HG02943 (cell line): ENCODE data around the gene TPRN.

Source experiments
- ATAC-seq: cut with Tn5 transposase; IDR thresholded peaks from one replicate; pipeline ENCODE4 v1.9.1; 2021; ENCODE audit warnings: mild to moderate bottlenecking, low read depth, moderate library complexity; ENCODE audit not compliant: unreplicated experiment

Gene TPRN

DNA sequence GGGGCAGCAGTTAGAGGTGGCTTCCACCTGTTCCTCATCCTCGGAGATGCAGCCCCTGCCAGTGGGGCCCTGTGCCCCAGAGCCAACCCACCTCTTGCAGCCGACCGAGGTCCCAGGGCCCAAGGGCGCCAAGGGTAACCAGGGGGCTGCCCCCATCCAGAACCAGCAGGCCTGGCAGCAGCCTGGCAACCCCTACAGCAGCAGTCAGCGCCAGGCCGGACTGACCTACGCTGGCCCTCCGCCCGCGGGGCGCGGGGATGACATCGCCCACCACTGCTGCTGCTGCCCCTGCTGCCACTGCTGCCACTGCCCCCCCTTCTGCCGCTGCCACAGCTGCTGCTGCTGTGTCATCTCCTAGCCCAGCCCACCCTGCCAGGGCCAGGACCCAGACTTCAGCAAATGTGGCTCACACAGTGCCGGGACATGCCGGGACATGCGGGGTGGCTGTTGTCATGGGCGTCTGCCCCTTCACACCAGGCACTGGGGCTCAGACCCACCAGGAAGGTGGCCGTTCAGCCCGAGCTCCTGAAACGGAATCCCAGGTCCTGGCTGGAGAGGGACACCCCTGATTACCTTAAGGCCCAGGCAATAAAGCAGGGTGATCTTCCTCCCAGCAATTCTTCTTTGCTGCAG is 25.3 kb upstream of the TPRN start:
- no peak for ATAC-seq

DNA sequence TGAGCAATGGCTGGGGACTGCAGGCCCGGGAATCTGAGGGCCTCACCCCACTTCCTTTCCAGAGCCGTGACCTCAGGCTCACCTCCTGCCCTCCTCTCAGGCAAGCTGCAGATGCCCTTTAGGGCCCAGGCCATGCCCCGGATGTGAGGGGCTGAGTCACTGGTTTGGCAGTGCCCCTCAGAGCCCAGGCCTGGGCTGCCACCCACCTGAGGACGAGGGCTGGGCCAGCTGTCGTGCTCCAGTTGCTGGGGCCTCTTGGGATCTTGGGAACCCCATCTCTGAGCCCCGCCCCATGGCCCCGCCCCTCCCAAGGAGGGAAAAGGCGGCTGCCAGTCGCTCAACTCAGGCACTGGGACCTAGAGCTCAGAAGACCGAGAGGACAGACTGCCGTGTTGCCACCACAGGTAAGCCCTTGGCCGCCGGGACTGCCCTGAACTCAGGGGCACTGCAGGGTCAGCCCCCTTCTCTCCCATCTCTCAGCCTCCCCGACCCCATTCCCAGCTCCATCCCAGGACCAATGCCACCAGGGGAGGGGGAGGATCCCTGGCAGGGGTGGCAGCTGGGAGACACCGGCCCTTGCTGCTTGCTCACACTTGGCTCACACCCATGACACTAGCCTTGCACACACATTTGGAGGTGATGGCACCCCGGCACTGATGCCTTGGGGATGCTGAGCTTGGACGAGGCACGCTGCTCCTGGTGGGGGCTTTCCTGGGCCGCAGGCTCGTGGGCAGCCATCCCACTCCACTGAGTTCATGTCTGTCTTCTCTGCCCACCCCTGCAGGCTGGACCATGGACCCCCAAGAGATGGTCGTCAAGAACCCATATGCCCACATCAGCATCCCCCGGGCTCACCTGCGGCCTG is 24.5 kb upstream of the TPRN start, which contains the start of gene CYSRT1:
Gene CYSRT1 (plus strand): TSS at position 345 of the 865 bp plus-strand sequence. CDS start 448 bp downstream, at position 793.
- no peak for ATAC-seq

- ATAC-seq: peak; percentile 57
Observed at GRCh38 chr9:137223078-137223970, 22.8 kb upstream of the TPRN start.

- ATAC-seq: peak; percentile 2
Observed at GRCh38 chr9:137222190-137223077, 21.9 kb upstream of the TPRN start, which contains the start of gene RNF208. Gene RNF208 (minus strand): TSS chr9:137222240. CDS start chr9:137221212, 1,028 bp downstream.

DNA sequence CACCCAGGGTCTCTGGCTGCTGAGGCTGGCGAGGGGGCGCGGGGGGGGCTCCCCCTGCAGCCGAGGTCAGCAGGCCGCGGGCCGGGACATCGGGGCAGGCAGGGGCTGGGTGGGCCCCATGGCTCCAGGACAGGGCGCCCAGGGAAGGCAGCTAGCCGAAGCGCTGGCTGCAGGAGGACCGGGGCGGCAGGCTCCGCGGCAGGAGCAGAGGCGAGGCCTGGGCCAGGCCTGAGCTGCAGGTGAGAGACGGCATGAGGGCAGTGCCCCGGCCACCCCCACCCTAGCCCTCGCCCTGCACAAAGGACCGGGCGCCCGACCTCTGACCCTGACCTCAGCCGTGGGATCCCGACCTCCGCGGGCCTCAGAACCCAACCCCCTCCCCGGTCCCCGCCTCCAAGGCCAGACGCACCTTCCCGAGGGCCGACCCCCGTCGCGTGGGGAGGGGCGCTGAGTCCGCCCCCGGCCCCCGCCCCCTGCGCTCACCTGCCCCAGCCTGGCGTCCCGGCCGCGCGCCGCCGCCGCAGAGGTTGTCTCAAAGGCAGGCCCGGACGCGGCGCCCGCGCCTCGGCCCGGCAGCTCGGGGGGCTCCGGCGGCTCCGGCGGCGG is 21.1 kb upstream of the TPRN start:
- no peak for ATAC-seq

GRCh38 chr9:137221095-137221505 is 20.6 kb upstream of the TPRN start:
- no peak for ATAC-seq

- ATAC-seq: no peak
Observed at GRCh38 chr9:137220317-137221094, 20.0 kb upstream of the TPRN start.

- no peak for ATAC-seq
Observed at GRCh38 chr9:137219757-137220316, 19.3 kb upstream of the TPRN start.

DNA sequence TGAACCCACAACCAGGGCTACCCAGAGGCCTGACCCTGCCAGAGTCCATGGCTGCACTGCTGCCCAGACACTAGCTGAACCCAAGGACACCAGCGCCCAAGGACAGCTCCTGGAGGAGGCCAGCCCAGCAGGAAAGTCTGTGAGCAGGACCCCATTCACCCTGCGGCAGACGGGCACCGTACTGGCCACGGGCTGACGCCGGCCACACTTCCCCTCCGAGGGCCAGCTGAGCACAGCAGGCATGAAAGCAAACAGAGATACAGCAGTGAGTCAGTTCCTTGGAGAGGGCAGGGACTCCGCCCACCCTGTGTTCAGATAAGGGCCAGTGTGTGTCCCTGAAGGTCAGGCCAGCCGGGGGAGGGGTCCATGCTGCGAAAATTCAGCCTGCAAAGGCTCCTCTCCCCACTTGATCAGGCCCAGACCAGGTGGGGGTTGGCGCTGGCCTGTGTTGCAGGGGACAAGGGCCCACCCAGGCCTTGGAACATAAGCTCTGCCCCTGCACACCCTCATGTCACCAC is 18.3 kb upstream of the TPRN start:
- no peak for ATAC-seq

- no peak for ATAC-seq
Observed at GRCh38 chr9:137218212-137218753, 17.7 kb upstream of the TPRN start.

- ATAC-seq: no peak
Observed at GRCh38 chr9:137217276-137218211, 17.0 kb upstream of the TPRN start.

DNA sequence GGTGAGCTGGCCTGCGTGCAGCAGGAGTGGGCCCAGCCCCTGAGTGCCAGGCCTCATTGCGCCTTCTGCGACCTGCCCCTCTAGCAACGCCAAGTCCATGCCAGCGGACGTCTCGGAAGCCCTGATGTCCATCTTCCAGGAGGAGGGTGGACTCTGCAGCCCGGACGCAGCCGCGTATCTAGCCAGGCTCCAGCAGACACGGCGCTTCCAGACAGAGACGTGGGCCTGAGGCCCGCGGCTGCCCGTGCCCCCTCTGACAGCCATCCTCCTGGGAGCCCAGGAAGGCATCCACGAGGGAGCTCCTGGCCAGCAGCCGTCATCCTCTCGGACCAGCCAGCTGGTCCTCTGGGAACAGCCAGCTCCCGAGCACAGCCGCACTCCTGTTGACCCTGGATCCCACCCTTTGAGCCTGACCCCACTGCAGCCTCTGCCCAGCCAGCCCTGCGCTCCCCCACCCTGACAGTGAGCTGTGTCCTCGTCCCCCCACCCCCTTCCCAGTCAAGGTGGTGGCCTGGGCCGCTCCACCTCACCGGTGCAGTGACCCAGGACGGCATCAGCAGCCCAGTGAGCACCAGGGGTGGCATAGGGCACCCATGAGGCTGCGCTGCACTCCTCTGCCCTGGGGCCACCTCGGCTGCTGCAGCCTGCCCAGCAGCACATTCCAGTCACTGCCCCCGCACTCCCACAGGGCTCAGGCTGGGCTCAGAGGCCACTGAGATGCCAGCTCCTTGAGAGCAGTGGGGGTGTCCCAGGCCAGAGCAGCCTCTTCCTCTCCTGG is 15.8 kb upstream of the TPRN start:
- ATAC-seq: no peak

DNA sequence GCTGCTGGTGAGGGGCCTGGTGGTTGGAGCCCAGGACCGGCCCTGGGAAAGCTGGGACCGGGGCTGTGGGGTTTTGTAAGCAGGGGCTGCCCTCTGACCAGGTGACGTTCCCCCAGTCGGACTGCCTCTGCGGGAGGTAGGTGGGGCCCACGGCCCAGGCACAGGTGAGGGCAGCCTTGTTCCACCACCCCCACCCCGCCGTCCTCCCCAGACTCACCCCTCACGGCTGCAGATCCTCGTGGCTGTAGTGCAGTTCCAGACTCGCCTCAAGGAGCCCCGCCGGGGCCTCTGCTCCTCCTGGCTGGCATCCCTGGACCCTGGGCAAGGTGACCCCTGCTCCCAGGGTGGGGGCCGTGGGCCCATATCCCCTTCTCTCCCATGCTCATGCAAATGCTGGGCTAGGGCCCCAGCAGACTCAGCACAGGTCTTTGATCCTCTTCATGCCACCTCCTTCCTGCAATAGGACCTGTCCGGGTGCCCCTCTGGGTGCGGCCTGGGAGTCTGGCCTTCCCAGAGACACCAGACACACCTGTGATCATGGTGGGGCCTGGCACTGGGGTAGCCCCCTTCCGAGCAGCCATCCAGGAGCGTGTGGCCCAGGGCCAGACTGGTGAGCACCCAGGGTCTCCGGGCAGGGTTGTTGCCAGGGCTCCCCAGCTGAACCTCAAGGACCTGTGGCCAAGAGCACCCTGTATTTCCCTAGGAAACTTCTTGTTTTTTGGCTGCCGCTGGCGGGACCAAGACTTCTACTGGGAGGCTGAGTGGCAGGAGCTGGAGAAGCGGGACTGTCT is 14.8 kb upstream of the TPRN start:
- ATAC-seq: no peak

GRCh38 chr9:137214620-137215019 is 14.1 kb upstream of the TPRN start:
- ATAC-seq: no peak
